HT-29 (cell line): ENCODE measurements around the gene MED31. TPM values are rescaled to one million over a fixed set of nuclear protein-coding genes. Genes with fewer than 3 reads are reported as not detected.
"Not testable (repeated sequence)": the region's sequence is repeated elsewhere in the genome, so short reads cannot be mapped to it uniquely, and the experiment has no call there.

Experiments
- DNase-seq: peaks from one replicate; pipeline ENCODE4 v3.0.0-alpha.2; 2015; ENCODE audit warnings: low spot score
- total RNA-seq: library from RNA; depleted of rRNA; stranded (reverse); fragments of >200 nt; shearing (Covaris generic); gene quantifications from 2 replicates; pipeline ENCODE4 v1.2.3, GENCODE V29; 2014; rRNA removed

Gene MED31
- total RNA-seq: 4.1 and 7.0 TPM in 2 replicates

- DNase-seq: peak; percentile 91
Measured at GRCh38 chr17:6651354-6651918, at the start of gene MED31, which contains the start of gene C17orf100. Gene MED31 (minus strand): TSS chr17:6651605. CDS start chr17:6651528, 77 bp downstream. Gene C17orf100 (plus strand): TSS chr17:6651762. CDS start chr17:6651914, 152 bp downstream.

GRCh38 chr17:6700948-6701307 is 49.5 kb upstream of the MED31 start:
- DNase-seq: no peak

GRCh38 chr17:6699997-6700947 is 48.9 kb upstream of the MED31 start:
- DNase-seq: no peak

GRCh38 chr17:6698004-6698403 is 46.6 kb upstream of the MED31 start:
- DNase-seq: no peak

- DNase-seq: no peak
Measured at GRCh38 chr17:6696906-6697305, 45.5 kb upstream of the MED31 start.

- DNase-seq: no peak
Measured at GRCh38 chr17:6695565-6695964, 44.2 kb upstream of the MED31 start.

GRCh38 chr17:6695051-6695450 is 43.6 kb upstream of the MED31 start:
- no peak for DNase-seq

GRCh38 chr17:6691958-6692357 is 40.6 kb upstream of the MED31 start:
- DNase-seq: not testable (repeated sequence)

GRCh38 chr17:6691546-6691945 is 40.1 kb upstream of the MED31 start:
- DNase-seq: no peak

- no peak for DNase-seq
Measured at GRCh38 chr17:6690641-6691040, 39.2 kb upstream of the MED31 start.

- DNase-seq: no peak
Measured at GRCh38 chr17:6688944-6689343, 37.5 kb upstream of the MED31 start.

GRCh38 chr17:6686026-6686425 is 34.6 kb upstream of the MED31 start:
- no peak for DNase-seq

- no peak for DNase-seq
Measured at GRCh38 chr17:6684881-6685767, 33.7 kb upstream of the MED31 start.

GRCh38 chr17:6684460-6684783 is 33.0 kb upstream of the MED31 start:
- no peak for DNase-seq

- no peak for DNase-seq
Measured at GRCh38 chr17:6683730-6684459, 32.5 kb upstream of the MED31 start.

- no peak for DNase-seq
Measured at GRCh38 chr17:6683081-6683684, 31.8 kb upstream of the MED31 start.

- DNase-seq: no peak
Measured at GRCh38 chr17:6682339-6682738, 30.9 kb upstream of the MED31 start.

- DNase-seq: no peak
Measured at GRCh38 chr17:6681671-6682070, 30.3 kb upstream of the MED31 start.

GRCh38 chr17:6681176-6681575 is 29.8 kb upstream of the MED31 start:
- DNase-seq: no peak

GRCh38 chr17:6679241-6679640 is 27.8 kb upstream of the MED31 start:
- no peak for DNase-seq

GRCh38 chr17:6677946-6678345 is 26.5 kb upstream of the MED31 start:
- no peak for DNase-seq
